Fibroblast of lung (primary cell): ENCODE measurements around the gene SIPA1L3. TPM values are rescaled to one million over a fixed set of nuclear protein-coding genes. Genes with fewer than 3 reads are reported as not detected.
A peak's percentile ranks its signal among the peaks of the same experiment; 100 is the strongest.

Experiments used
- DNase-seq, 2 donors: peaks; one replicate each; pipeline versions ENCODE4 v3.0.0 to v3.0.0-alpha.2; 2010; ENCODE audit warnings: low read depth in 2 of 2
- H2AFZ ChIP-seq: 2 replicates; pipeline ENCODE4 v1.5.1; 2012; ENCODE audit warnings: low read length, control low read depth, inconsistent platforms
- H3K27ac ChIP-seq: 2 replicates; pipeline ENCODE4 v1.5.1; 2011; ENCODE audit warnings: low read length, control low read depth; ENCODE audit not compliant: insufficient read depth
- H3K27me3 ChIP-seq: 2 replicates; pipeline ENCODE4 v1.5.1; 2011; ENCODE audit warnings: mild to moderate bottlenecking, low read length; ENCODE audit not compliant: control insufficient read depth, insufficient read depth
- H3K36me3 ChIP-seq: 2 replicates; pipeline ENCODE4 v1.5.1; 2011; ENCODE audit warnings: low read length; ENCODE audit not compliant: control insufficient read depth, insufficient read depth
- H3K4me1 ChIP-seq: 2 replicates; pipeline ENCODE4 v1.5.1; 2011; ENCODE audit warnings: low read length; ENCODE audit not compliant: control insufficient read depth, insufficient read depth; ENCODE audit errors: extremely low read depth
- H3K4me2 ChIP-seq: 2 replicates; pipeline ENCODE4 v1.5.1; 2011; ENCODE audit warnings: low read length, control low read depth; ENCODE audit not compliant: insufficient read depth; ENCODE audit errors: extremely low read depth
- H3K4me3 ChIP-seq, 4 experiments: fragments of 200-600 bp in 1 of 4; sonication (generic) in 1 of 4; replicated peaks in 1 of 4; 2 replicates each; pipeline ENCODE4 v1.5.1; 2011 to 2016; ENCODE audit warnings: low read length in 4 of 4, low read depth in 3 of 4, mild to moderate bottlenecking in 3 of 4, control low read depth in 2 of 4, inconsistent platforms in 1 of 4, mixed read lengths in 1 of 4; ENCODE audit not compliant: insufficient read depth in 1 of 4; ENCODE audit errors: control extremely low read depth in 1 of 4
- H3K79me2 ChIP-seq: 2 replicates; pipeline ENCODE4 v1.5.1; 2012; ENCODE audit warnings: mild to moderate bottlenecking, low read length, inconsistent platforms; ENCODE audit not compliant: control insufficient read depth, insufficient read depth
- H3K9ac ChIP-seq: 2 replicates; pipeline ENCODE4 v1.5.1; 2011; ENCODE audit warnings: mild to moderate bottlenecking, low read length, control low read depth; ENCODE audit not compliant: insufficient read depth
- H3K9me3 ChIP-seq: 2 replicates; pipeline ENCODE4 v1.5.1; 2012; ENCODE audit warnings: low read depth, low read length; ENCODE audit not compliant: control insufficient read depth, insufficient read depth
- H4K20me1 ChIP-seq: 2 replicates; pipeline ENCODE4 v1.5.1; 2011; ENCODE audit warnings: low read length; ENCODE audit not compliant: control insufficient read depth, insufficient read depth; ENCODE audit errors: extremely low read depth
- EZH2 ChIP-seq: IDR thresholded peaks from 2 replicates; pipeline ENCODE4 v1.5.1; 2012; ENCODE audit warnings: low read length, control low read depth, mild to moderate bottlenecking; ENCODE audit errors: missing control alignments
- polyA plus RNA-seq, 2 donors: library from polyadenylated mRNA; depleted of rRNA in 1 of 2; stranded (reverse) in 1 of 2; unstranded in 1 of 2; fragments of >200 nt; gene quantifications; 2 replicates each; pipeline ENCODE4 v1.2.1, GENCODE V29; 2011 to 2012; ENCODE audit warnings: missing spikeins in 1 of 2
- total RNA-seq: library from RNA; depleted of rRNA; stranded (reverse); fragments of >200 nt; gene quantifications from 2 replicates; pipeline ENCODE4 v1.2.1, GENCODE V29; 2014
- TF ChIP-seq, protein P1 (sequence below), 2 donors: IDR thresholded peaks in 1 of 2; conservative IDR thresholded peaks in 1 of 2; 1 replicate in 1 of 2; 2 replicates in 1 of 2; pipeline ENCODE4 v1.5.1; 2011 to 2012; ENCODE audit warnings: low read length in 2 of 2, control low read depth in 1 of 2, inconsistent platforms in 1 of 2, low read depth in 1 of 2, mild to moderate bottlenecking in 1 of 2

SIPA1L3 gene
- total and polyA plus RNA-seq, 2 donors (not counting 1 experiment from before 2014, with no cell fraction given), result 3.7 to 10.1 TPM

DNA sequence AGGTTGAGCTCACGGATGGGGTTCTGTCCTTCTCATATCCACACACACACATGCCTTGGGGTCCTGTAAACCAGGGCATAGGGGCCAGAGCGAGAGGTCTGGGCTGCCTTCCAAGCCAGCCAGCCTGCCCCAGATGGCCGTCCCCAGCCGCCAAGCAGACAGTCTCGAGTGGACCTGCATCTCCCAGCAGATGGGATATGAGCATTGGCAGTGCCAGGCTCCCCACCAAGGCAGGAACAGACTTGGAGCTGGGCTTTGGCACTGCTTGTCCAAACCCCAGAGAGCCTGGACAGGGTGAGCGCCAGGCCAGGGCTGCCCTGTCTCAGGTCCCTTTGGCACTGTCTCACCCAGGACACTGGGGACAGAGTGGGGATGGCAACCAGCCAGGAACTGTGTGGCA, 186.6 kb downstream of the SIPA1L3 start:
- no peaks in the 10 kb centered on the region for H3K79me2 ChIP-seq
- no peak overlapping the region for H3K9ac ChIP-seq
- H4K20me1 ChIP-seq, result no peaks in the 10 kb centered on the region
- H3K4me2 ChIP-seq, result no peak overlapping the region
- no peak overlapping the region for H3K27ac ChIP-seq
- no peaks in the 10 kb centered on the region for H3K9me3 ChIP-seq
- TF ChIP-seq, protein P1, sequence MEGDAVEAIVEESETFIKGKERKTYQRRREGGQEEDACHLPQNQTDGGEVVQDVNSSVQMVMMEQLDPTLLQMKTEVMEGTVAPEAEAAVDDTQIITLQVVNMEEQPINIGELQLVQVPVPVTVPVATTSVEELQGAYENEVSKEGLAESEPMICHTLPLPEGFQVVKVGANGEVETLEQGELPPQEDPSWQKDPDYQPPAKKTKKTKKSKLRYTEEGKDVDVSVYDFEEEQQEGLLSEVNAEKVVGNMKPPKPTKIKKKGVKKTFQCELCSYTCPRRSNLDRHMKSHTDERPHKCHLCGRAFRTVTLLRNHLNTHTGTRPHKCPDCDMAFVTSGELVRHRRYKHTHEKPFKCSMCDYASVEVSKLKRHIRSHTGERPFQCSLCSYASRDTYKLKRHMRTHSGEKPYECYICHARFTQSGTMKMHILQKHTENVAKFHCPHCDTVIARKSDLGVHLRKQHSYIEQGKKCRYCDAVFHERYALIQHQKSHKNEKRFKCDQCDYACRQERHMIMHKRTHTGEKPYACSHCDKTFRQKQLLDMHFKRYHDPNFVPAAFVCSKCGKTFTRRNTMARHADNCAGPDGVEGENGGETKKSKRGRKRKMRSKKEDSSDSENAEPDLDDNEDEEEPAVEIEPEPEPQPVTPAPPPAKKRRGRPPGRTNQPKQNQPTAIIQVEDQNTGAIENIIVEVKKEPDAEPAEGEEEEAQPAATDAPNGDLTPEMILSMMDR (conservative IDR thresholded peaks at IDR 0.05 in 1 of 2, IDR thresholded peaks at IDR 0.05 in 1 of 2; ENCODE audit: low read depth in 1 of 2, low read length in 2 of 2), result no peak
- TF ChIP-seq EZH2, result no peak
- H3K36me3 ChIP-seq, result no peaks in the 10 kb centered on the region
- H3K4me1 ChIP-seq, result peaks cover 3% of the 10 kb centered on the region
- no peaks in the 10 kb centered on the region for H3K27me3 ChIP-seq
- DNase-seq, result no peak
- no peak overlapping the region for H3K4me3 ChIP-seq
- H2AFZ ChIP-seq, result no peak overlapping the region

DNA sequence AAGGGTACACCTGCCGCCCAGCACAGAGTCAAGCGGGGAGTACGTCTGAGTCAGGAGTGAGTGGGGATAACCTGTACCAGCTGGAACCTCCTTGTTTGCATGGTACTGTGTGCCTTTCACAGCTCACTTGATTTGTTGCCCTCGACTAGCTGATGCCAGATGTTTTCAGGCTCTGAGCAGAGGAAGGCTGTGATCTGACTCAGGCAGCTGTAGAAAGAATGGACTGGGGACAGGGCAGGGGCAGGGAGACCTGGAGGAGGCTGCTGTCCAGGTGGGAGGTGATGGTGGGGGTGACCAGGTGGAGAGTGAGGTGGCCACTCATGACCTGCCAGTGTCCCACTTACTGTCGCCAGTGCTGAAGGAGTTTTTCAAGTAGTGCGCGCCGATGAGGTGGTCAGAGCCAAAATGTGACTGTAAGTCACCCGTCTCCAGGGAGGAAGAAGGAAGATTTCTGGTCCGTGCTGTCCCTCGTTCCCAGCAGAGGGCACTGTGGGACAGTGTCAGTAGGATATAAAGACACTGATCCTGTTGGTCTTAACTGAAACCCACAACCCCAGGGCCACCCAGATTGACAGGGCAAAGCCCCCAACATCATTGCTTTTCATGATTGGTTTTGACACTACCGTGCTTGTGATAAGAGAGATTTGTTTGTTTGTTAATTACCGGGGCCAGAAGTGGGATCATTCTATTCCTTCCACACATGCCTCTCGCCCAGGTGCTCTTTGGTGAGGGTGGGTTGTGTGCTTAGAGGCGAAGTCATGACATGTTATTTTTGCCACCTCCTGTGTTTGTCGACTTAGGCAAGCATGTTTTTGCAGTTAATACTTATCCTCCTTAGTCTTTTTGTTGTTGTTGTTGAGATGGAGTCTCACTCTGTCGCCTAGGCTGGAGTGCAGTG, 188.7 kb downstream of the SIPA1L3 start:
- no peaks in the 10 kb centered on the region for H3K36me3 ChIP-seq
- peaks cover 3% of the 10 kb centered on the region for H3K4me1 ChIP-seq
- no peaks in the 10 kb centered on the region for H3K27me3 ChIP-seq
- no peak overlapping the region for H2AFZ ChIP-seq
- H3K4me2 ChIP-seq, result no peak overlapping the region
- TF ChIP-seq EZH2, result no peak
- TF ChIP-seq, protein P1 (conservative IDR thresholded peaks at IDR 0.05 in 1 of 2, IDR thresholded peaks at IDR 0.05 in 1 of 2; ENCODE audit: low read depth in 1 of 2, low read length in 2 of 2), result peak; percentile 67 to 86
- no peak overlapping the region for H3K4me3 ChIP-seq
- no peaks in the 10 kb centered on the region for H3K9me3 ChIP-seq
- H3K27ac ChIP-seq, result peak overlapping the region; percentile 39
- DNase-seq, result peak; percentile 54 to 72
- no peaks in the 10 kb centered on the region for H4K20me1 ChIP-seq
- H3K79me2 ChIP-seq, result no peaks in the 10 kb centered on the region
- H3K9ac ChIP-seq, result no peak overlapping the region

DNA sequence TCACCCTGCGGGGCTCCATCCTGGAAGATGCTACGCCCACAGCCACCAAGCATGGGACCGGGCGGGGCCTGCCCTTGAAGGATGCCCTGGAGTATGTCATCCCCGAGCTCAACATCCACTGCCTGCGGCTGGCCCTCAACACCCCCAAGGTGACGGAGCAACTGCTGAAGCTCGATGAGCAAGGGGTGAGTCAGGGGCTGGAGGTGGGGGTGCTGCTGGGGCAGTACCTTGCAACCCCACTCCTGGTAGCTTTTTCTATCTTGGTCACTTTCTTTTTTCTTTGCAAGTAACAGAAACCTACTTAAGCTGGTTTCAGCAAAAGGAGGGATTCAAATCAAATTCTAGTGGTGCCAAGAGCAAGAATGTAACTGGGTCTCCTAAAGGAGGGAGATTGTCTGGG, 193.0 kb downstream of the SIPA1L3 start:
- TF ChIP-seq EZH2, result no peak
- Histone ChIP-seq H3K9me3 (no peaks in the 10 kb centered on the region), H2AFZ (no peak overlapping the region), H3K27ac (no peak overlapping the region), H3K4me1 (peaks cover 3% of the 10 kb centered on the region), H3K4me3 (no peak overlapping the region), H3K79me2 (no peaks in the 10 kb centered on the region), H3K4me2 (no peak overlapping the region), H3K27me3 (no peaks in the 10 kb centered on the region), H3K9ac (no peak overlapping the region), H4K20me1 (no peaks in the 10 kb centered on the region), H3K36me3 (no peaks in the 10 kb centered on the region)
- no peak for DNase-seq
